Thyroid gland (tissue), 4 donors: ENCODE data around the gene SRGAP1.

ENCODE experiments used
- CTCF ChIP-seq, 6 experiments: fragments of 200-600 bp in 3 of 6; fragments of 450-650 bp in 3 of 6; sonication (generic) in 3 of 6; IDR thresholded peaks; one replicate each; pipeline ENCODE4 v1.5.1; 2016 to 2019; ENCODE audit warnings: antibody characterized with exemption in 6 of 6, mild to moderate bottlenecking in 2 of 6, inconsistent platforms in 1 of 6, moderate library complexity in 1 of 6
- POLR2A ChIP-seq, 2 donors: fragments of 450-650 bp; IDR thresholded peaks; one replicate each; pipeline ENCODE4 v1.6.1; 2017; ENCODE audit warnings: antibody characterized with exemption in 2 of 2, mild to moderate bottlenecking in 2 of 2, moderate library complexity in 1 of 2

- TF ChIP-seq CTCF (IDR thresholded peaks at IDR 0.05) (no peak), POLR2A (IDR thresholded peaks at IDR 0.05) (no peak)
These were observed 184.0 kb downstream of the SRGAP1 start for GRCh38 chr12:64028541-64028940.
